GM23248 (cell line): ENCODE data around the gene CDH4.

Experiments
- EZH2 ChIP-seq: fragments of 200-600 bp; sonication (generic); IDR thresholded peaks from 2 replicates; pipeline ENCODE4 v1.6.1; 2018; ENCODE audit warnings: antibody characterized with exemption, mild to moderate bottlenecking; ENCODE audit not compliant: insufficient read depth, poor library complexity, severe bottlenecking
- EZH2phosphoT487 ChIP-seq: fragments of 200-600 bp; sonication (generic); IDR thresholded peaks from 2 replicates; pipeline ENCODE4 v1.6.1; 2018; ENCODE audit warnings: antibody characterized with exemption, moderate library complexity, mild to moderate bottlenecking, low read depth; ENCODE audit not compliant: insufficient read depth

DNA sequence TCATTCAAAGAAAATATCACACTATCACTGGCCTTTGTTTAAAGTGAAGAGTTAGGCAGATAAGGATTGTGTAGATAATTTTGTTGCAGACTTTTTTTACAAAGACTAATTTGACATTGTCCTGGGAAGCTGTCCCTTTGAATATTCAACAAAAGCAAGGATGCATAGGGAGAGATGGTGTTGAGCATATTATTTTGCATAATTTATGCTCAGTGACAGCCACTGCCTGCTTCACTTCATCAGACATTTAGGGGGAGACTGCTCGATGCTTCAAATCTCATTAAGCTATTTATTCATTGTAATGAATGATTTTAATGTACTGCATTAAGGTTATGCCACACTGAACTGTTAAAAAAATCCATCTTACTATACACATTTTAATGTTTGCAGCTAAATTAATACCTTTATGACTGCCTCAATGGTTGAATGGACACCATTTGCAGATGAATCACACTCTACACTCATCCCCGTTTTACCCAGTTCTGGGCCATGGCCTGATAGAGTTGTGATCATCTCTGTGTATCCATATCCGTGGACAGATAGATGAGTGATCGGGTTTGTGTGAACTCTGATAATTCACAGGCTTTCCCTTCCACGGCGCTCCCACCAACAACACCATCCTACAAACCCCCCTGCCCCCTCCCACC is 128.0 kb downstream of the CDH4 start:
- TF ChIP-seq EZH2 (no peak), EZH2phosphoT487 (no peak)
